Naive thymus-derived CD4-positive, alpha-beta T cell (primary cell): ENCODE data around the gene ADGRG4. TPM values are rescaled to one million over a fixed set of nuclear protein-coding genes. Genes with fewer than 3 reads are reported as not detected.
"Not testable (repeated sequence)": the region's sequence is repeated elsewhere in the genome, so short reads cannot be mapped to it uniquely, and the experiment has no call there.

Experiments
- ATAC-seq: fragments of 150-1000 bp; cut with Tn5 transposase; 2 replicates; pipeline ENCODE4 v1.10.0; 2021; ENCODE audit warnings: mild to moderate bottlenecking, moderate library complexity
- CTCF ChIA-PET: fragments of 350-600 bp; sonication (Branson Sonifier 250); formaldehyde crosslinking; loops from one replicate; lab custom pipeline; 2021; ENCODE audit warnings: antibody characterized with exemption; lab: Charles Lee
- POLR2A ChIA-PET: fragments of 350-600 bp; sonication (Branson Sonifier 250); formaldehyde crosslinking; loops from one replicate; lab custom pipeline; 2021; ENCODE audit warnings: antibody characterized with exemption, inconsistent platforms; lab: Charles Lee
- DNase-seq, 9 donors: peaks; one replicate each; pipeline versions ENCODE4 v3.0.0 to v3.0.0-alpha.2; 2020 to 2022; ENCODE audit warnings: mixed read lengths in 1 of 9
- H3K27ac ChIP-seq: one replicate; pipeline ENCODE4 v1.7.0; 2013; ENCODE audit warnings: mild to moderate bottlenecking, low read depth, low read length, moderate library complexity
- H3K27me3 ChIP-seq, 2 donors: one replicate each; pipeline ENCODE4 v1.7.0; 2013; ENCODE audit warnings: low read length in 2 of 2, mild to moderate bottlenecking in 2 of 2, moderate library complexity in 2 of 2; ENCODE audit not compliant: control insufficient read depth in 2 of 2, insufficient read depth in 2 of 2
- H3K36me3 ChIP-seq, 3 experiments: 1 replicate in 2 of 3; 2 replicates in 1 of 3; pipeline ENCODE4 v1.7.0; 2013; ENCODE audit warnings: low read length in 3 of 3, mild to moderate bottlenecking in 3 of 3, moderate library complexity in 1 of 3; ENCODE audit not compliant: insufficient read depth in 3 of 3, control insufficient read depth in 2 of 3
- H3K4me1 ChIP-seq, 2 donors: one replicate each; pipeline ENCODE4 v1.7.0; 2013; ENCODE audit warnings: low read length in 2 of 2, mild to moderate bottlenecking in 2 of 2, moderate library complexity in 1 of 2; ENCODE audit not compliant: control insufficient read depth in 2 of 2, insufficient read depth in 2 of 2
- H3K4me3 ChIP-seq: 2 replicates; pipeline ENCODE4 v1.7.0; 2013; ENCODE audit warnings: mild to moderate bottlenecking, low read length
- H3K9me3 ChIP-seq, 3 experiments: 1 replicate in 2 of 3; 2 replicates in 1 of 3; pipeline ENCODE4 v1.7.0; 2013; ENCODE audit warnings: low read length in 3 of 3; ENCODE audit not compliant: control insufficient read depth in 2 of 3
- H3K27ac Mint-ChIP-seq, 9 donors: one replicate each; pipeline ENCODE4 v1.8.0; 2020 to 2022; ENCODE audit warnings: mixed read lengths in 9 of 9, mild to moderate bottlenecking in 8 of 9, moderate library complexity in 5 of 9, inconsistent platforms in 2 of 9
- H3K27me3 Mint-ChIP-seq, 5 donors: one replicate each; pipeline ENCODE4 v1.8.0; 2021 to 2022; ENCODE audit warnings: mixed read lengths in 5 of 5, mild to moderate bottlenecking in 1 of 5
- H3K36me3 Mint-ChIP-seq, 5 donors: one replicate each; pipeline ENCODE4 v1.8.0; 2020 to 2022; ENCODE audit warnings: mixed read lengths in 5 of 5, mild to moderate bottlenecking in 3 of 5, inconsistent platforms in 1 of 5
- H3K4me1 Mint-ChIP-seq, 7 donors: one replicate each; pipeline ENCODE4 v1.8.0; 2020 to 2022; ENCODE audit warnings: mixed read lengths in 7 of 7, mild to moderate bottlenecking in 3 of 7, inconsistent platforms in 1 of 7
- H3K4me3 Mint-ChIP-seq, 10 donors: one replicate each; pipeline ENCODE4 v1.8.0; 2020 to 2022; ENCODE audit warnings: mild to moderate bottlenecking in 10 of 10, mixed read lengths in 10 of 10, moderate library complexity in 6 of 10, inconsistent platforms in 2 of 10
- H3K9me3 Mint-ChIP-seq, 11 donors: one replicate each; pipeline ENCODE4 v1.8.0; 2020 to 2022; ENCODE audit warnings: mixed read lengths in 11 of 11, mild to moderate bottlenecking in 4 of 11, inconsistent platforms in 1 of 11, moderate library complexity in 1 of 11
- intact Hi-C, 2 donors: fragments of 100-400 bp; cut with micrococcal nuclease; formaldehyde crosslinking; loops; one replicate each; pipeline ENCODE4 v1.15.1; 2023
- polyA plus RNA-seq, 2 donors: library from polyadenylated mRNA; unstranded; fragments of 300-500 nt; fragmentation: Illumina TruSeq; gene quantifications; one replicate each; pipeline ENCODE4 v1.2.3, GENCODE V29; 2021
- total RNA-seq, 6 experiments: library from RNA in 5 of 6; stranded (reverse) in 5 of 6; gene quantifications; 1 replicate in 5 of 6; 2 replicates in 1 of 6; pipeline ENCODE4 v1.2.3 and lab custom pipeline; 2021 to 2026

ADGRG4 gene, protein sequence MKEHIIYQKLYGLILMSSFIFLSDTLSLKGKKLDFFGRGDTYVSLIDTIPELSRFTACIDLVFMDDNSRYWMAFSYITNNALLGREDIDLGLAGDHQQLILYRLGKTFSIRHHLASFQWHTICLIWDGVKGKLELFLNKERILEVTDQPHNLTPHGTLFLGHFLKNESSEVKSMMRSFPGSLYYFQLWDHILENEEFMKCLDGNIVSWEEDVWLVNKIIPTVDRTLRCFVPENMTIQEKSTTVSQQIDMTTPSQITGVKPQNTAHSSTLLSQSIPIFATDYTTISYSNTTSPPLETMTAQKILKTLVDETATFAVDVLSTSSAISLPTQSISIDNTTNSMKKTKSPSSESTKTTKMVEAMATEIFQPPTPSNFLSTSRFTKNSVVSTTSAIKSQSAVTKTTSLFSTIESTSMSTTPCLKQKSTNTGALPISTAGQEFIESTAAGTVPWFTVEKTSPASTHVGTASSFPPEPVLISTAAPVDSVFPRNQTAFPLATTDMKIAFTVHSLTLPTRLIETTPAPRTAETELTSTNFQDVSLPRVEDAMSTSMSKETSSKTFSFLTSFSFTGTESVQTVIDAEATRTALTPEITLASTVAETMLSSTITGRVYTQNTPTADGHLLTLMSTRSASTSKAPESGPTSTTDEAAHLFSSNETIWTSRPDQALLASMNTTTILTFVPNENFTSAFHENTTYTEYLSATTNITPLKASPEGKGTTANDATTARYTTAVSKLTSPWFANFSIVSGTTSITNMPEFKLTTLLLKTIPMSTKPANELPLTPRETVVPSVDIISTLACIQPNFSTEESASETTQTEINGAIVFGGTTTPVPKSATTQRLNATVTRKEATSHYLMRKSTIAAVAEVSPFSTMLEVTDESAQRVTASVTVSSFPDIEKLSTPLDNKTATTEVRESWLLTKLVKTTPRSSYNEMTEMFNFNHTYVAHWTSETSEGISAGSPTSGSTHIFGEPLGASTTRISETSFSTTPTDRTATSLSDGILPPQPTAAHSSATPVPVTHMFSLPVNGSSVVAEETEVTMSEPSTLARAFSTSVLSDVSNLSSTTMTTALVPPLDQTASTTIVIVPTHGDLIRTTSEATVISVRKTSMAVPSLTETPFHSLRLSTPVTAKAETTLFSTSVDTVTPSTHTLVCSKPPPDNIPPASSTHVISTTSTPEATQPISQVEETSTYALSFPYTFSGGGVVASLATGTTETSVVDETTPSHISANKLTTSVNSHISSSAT (N-terminal part only)
- total RNA-seq: not detected
- polyA plus RNA-seq: not detected
- not detected for total RNA-seq (lab: John Stamatoyannopoulos, UW)

DNA sequence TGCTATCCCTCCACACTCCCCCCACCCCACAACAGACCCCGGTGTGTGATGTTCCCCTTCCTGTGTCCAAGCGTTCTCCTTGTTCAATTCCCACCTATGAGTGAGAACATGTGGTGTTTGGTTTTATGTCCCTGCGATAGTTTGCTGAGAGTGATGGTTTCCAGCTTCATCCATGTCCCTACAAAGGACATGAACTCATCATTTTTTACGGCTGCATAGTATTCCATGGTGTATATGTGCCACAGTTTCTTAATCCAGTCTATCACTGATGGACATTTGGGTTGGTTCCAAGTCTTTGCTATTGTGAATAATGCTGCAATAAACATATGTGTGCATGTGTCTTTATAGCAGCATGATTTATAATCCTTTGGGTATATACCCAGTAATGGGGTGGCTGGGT is at the start of gene ADGRG4:
Gene ADGRG4, plus strand, starts transcription at position 243 of the 400 bp plus-strand sequence. CDS start 7,815 bp downstream, outside the sequence.
- H3K27ac ChIP-seq, H3K4me3 ChIP-seq, intact Hi-C loops, H3K4me1 Mint-ChIP-seq, DNase-seq, H3K36me3 Mint-ChIP-seq, H3K27me3 ChIP-seq, H3K36me3 ChIP-seq, POLR2A ChIA-PET, H3K9me3 Mint-ChIP-seq, CTCF ChIA-PET, H3K4me1 ChIP-seq, H3K9me3 ChIP-seq, H3K4me3 Mint-ChIP-seq, ATAC-seq, H3K27me3 Mint-ChIP-seq: not testable (repeated sequence)
- H3K27ac Mint-ChIP-seq: peak within 1 kb of the TSS in 1 of 9 donors; percentile 65

DNA sequence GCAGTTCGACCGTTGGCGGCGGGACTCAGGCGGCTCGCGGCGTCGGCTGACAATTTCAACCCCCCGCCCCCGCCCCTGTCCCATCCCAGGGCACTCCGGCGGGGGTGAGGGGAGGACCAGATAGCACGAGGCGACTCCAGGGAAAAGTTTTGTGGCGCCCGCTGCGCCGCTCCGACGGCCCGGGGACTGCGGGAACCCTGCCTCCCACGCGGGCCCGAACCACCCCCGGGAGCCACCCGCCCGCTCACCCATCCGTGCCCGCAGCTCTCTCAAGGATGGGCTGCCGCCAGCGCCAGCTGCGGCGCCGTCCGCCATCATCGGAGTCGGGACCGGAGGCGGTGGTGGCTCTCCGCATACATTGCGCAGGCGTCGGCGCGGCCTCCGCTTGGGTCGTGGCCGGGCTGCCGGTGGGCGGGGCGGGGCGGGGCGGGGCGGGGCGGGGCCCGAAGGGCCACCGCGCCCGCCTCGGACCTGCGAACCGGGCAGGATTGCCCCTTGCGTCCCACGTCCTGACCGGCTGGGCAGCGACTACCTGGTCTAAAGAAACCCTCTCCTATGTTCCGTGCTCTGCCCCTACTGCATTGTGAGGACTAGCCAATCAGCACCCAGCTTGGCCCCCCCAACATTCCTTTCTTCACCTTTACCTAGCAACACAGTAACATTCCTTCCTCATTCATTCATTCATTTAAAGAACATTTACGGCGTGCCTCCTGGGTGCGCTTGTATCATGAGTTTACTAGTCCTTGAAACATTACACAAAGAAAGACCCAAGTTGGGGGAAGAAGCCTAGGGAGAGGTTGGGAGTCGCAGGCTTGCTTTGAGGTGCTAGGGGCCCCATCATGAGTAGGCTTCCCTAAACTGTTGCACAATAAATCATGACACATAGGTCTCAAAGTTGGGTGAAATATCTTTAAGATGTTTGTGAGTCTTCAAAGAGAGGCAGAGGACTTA is 49.4 kb upstream of the ADGRG4 start, which contains the start of gene MAP7D3:
Gene MAP7D3, minus strand, starts transcription at position 360 of the 951 bp plus-strand sequence. Its CDS starts 42 bp downstream, at position 318.
- Mint-ChIP-seq H3K36me3 (peaks cover 0 to 2% (median 0%) of the 10 kb centered on the region in 5 donors), H3K27me3 (no peaks in the 10 kb centered on the region), H3K4me1 (peaks cover 0 to 15% (median 8%) of the 10 kb centered on the region in 7 donors), H3K4me3 (peak within 1 kb of the TSS; percentile 84 to 98 (median 91)), H3K9me3 (peaks cover 0 to 2% (median 0%) of the 10 kb centered on the region in 11 donors), H3K27ac (peak within 1 kb of the TSS; percentile 82 to 97 (median 89))
- peak within 1 kb of the TSS; percentile 67 for H3K27ac ChIP-seq
- ATAC-seq: peak; percentile 96
- no peaks in the 10 kb centered on the region for H3K36me3 ChIP-seq
- H3K9me3 ChIP-seq: no peaks in the 10 kb centered on the region
- CTCF ChIA-PET: no interaction called here
- intact Hi-C loops: loop anchor here (1.0 to 5.0 kb wide), 9 partner anchors 17 to 731 kb away; partner anchors contain the start of genes HTATSF1 (in 1 of the 2), INTS6L (in 1 of the 2) and MMGT1 (in 1 of the 2)
- no peaks in the 10 kb centered on the region for H3K4me1 ChIP-seq
- peak within 1 kb of the TSS; percentile 58 for H3K4me3 ChIP-seq
- POLR2A ChIA-PET: no interaction called here
- DNase-seq: peak; percentile 54 to 74 (median 66)
- no peaks in the 10 kb centered on the region for H3K27me3 ChIP-seq

DNA sequence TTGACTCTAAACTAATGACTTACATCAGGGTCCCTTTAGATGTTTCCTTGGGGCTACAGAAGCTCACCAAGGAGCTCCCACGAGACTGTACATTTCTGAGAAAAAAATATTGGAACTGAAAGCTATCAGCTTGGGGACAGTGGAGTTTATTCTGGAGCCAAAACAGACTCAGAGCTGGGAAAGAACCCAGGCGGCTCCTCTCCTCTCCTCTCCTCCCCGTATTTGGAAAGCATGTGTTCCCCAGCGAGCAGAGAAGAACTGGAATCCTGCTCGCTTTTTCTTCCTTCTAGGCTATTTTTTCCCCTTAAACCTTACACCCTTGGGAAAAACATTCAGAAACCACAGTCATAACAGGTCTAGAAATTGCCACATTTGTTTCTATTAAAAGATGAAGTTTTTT is 45.2 kb upstream of the ADGRG4 start:
- H3K9me3 Mint-ChIP-seq: peaks cover 0 to 2% (median 0%) of the 10 kb centered on the region in 11 donors
- H3K4me3 Mint-ChIP-seq: no peak overlapping the region
- intact Hi-C loops: no loop called here
- no peaks in the 10 kb centered on the region for H3K36me3 Mint-ChIP-seq
- Histone ChIP-seq H3K36me3 (no peaks in the 10 kb centered on the region), H3K4me1 (no peaks in the 10 kb centered on the region), H3K4me3 (no peak overlapping the region), H3K27me3 (no peaks in the 10 kb centered on the region), H3K27ac (no peak overlapping the region), H3K9me3 (no peaks in the 10 kb centered on the region)
- no peaks in the 10 kb centered on the region for H3K27me3 Mint-ChIP-seq
- no peak for DNase-seq
- no peak overlapping the region for H3K27ac Mint-ChIP-seq
- ChIA-PET POLR2A (no interaction called here), CTCF (interaction anchor here (0.6 kb wide), 1 partner anchor 82 kb away, joined by 4 read pairs; no protein-coding TSS in a partner anchor)
- ATAC-seq: no peak
- peaks cover 0 to 21% (median 15%) of the 10 kb centered on the region in 7 donors for H3K4me1 Mint-ChIP-seq

DNA sequence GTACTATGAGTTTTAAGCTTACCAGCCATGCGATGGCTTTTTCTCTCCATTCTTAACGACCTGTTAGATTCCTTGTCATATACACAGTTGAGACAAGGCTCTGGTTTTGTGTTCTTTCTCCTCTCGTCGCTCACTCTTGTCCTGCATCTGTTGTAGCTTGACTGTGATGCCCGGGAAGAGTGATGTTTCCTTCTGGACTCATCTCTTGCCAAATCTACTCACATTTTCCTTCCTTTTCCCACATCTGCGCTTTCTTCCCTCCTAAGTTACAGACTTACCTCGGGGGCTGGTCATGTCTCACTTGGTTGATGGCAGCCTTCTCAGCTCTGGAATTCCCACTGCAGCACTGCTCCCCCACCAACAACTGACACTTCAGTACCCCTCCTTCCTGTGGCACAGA is 44.7 kb upstream of the ADGRG4 start:
- H3K9me3 Mint-ChIP-seq: peaks cover 0 to 2% (median 0%) of the 10 kb centered on the region in 11 donors
- no peak for ATAC-seq
- H3K27me3 ChIP-seq: no peaks in the 10 kb centered on the region
- H3K4me3 ChIP-seq: no peak overlapping the region
- DNase-seq: no peak
- H3K4me3 Mint-ChIP-seq: no peak overlapping the region
- intact Hi-C loops: no loop called here
- H3K27ac Mint-ChIP-seq: no peak overlapping the region
- no peaks in the 10 kb centered on the region for H3K9me3 ChIP-seq
- no peaks in the 10 kb centered on the region for H3K36me3 Mint-ChIP-seq
- no peaks in the 10 kb centered on the region for H3K36me3 ChIP-seq
- H3K4me1 Mint-ChIP-seq: peaks cover 0 to 25% (median 15%) of the 10 kb centered on the region in 7 donors
- ChIA-PET CTCF (interaction anchor here (0.6 kb wide), 1 partner anchor 82 kb away, joined by 4 read pairs; no protein-coding TSS in a partner anchor), POLR2A (no interaction called here)
- no peaks in the 10 kb centered on the region for H3K4me1 ChIP-seq
- no peaks in the 10 kb centered on the region for H3K27me3 Mint-ChIP-seq
- no peak overlapping the region for H3K27ac ChIP-seq

DNA sequence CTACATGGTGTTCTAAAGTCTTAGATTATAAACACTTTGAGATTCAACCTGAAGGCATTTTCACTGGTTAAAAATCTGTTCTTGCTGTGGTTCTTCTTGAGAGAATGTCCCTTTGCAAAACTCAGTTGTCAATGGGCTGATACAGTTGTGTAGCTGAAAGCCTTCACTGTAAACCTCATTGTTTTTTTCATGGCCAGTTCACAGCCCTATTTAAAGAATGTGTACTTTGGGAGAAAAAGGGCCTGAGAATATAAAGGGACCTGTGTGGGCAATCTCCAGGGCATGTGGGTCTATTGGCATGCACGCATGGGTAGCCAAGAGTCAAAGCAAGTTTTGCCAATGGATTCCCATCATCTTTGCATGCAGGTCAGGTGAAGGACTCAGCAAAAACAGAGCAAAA is 41.8 kb upstream of the ADGRG4 start:
- H3K27me3 ChIP-seq: no peaks in the 10 kb centered on the region
- Mint-ChIP-seq H3K9me3 (no peaks in the 10 kb centered on the region), H3K27ac (peak overlapping the region in 1 of 9 donors; percentile 60), H3K4me1 (peaks cover 0 to 22% (median 10%) of the 10 kb centered on the region in 7 donors), H3K27me3 (no peaks in the 10 kb centered on the region), H3K4me3 (peak overlapping the region in 2 of 10 donors; percentile 8 to 21), H3K36me3 (no peaks in the 10 kb centered on the region)
- ChIA-PET CTCF (interaction anchor here (0.8 kb wide), 1 partner anchor 9 kb away, joined by 3 read pairs; no protein-coding TSS in a partner anchor), POLR2A (no interaction called here)
- no peaks in the 10 kb centered on the region for H3K4me1 ChIP-seq
- no peaks in the 10 kb centered on the region for H3K9me3 ChIP-seq
- no peaks in the 10 kb centered on the region for H3K36me3 ChIP-seq
- H3K27ac ChIP-seq: no peak overlapping the region
- intact Hi-C loops: no loop called here
- DNase-seq (no peak), ATAC-seq (no peak)
- no peak overlapping the region for H3K4me3 ChIP-seq
